ENCODE measurements around the gene FNTB.

Gene FNTB

DNA sequence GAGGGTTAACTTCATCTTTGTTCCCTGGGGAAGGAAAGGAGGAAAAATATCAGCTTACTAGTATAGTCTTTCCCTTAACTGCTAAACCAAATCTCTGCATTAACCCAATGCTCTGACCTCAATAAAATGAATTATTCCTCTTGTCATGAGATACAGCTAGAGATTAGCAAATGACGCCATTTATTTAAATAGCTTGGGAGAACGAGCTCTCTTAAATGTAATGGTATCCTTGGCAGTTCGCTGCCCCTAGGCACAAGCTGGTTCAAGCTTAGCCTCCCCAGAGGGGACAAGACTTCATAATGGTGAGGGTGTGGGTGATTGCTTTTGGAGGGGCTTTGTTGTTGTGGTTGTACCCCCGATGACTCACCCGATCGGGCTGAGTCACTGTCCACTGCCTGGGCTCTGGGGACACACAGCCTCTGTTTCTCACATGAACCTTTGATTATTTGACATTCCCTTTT is 19.6 kb downstream of the FNTB start:
- H3K4me2 ChIP-seq (ENCODE audit: insufficient read depth, low read length), result no peak overlapping the region
- H3K4me1 ChIP-seq (ENCODE audit: insufficient read depth, low read length), result no peaks in the 10 kb centered on the region
- no peaks in the 10 kb centered on the region for H3K79me2 ChIP-seq (ENCODE audit: insufficient read depth, low read length)
- H3K9ac ChIP-seq (ENCODE audit: low read depth, low read length), result no peak overlapping the region
- H3K4me3 ChIP-seq (ENCODE audit: low read depth in 1 of 2, low read length in 2 of 2), result no peak overlapping the region
- TF ChIP-seq CTCF (IDR thresholded peaks at IDR 0.05; ENCODE audit: borderline replicate concordance, extremely low read depth, low read length, poor library complexity, severe bottlenecking), result no peak
- TF ChIP-seq EZH2 (IDR thresholded peaks at IDR 0.05; ENCODE audit: borderline replicate concordance, low read depth, low read length, severe bottlenecking), result no peak
- ATAC-seq (ENCODE audit: insufficient read depth, low read depth), result no peak
- no peaks in the 10 kb centered on the region for H4K20me1 ChIP-seq (ENCODE audit: insufficient read depth, low read length)
- H3K36me3 ChIP-seq (ENCODE audit: insufficient read depth, low read length), result peaks cover 10% of the 10 kb centered on the region; the same call in 1 of the 2 replicates
- no peaks in the 10 kb centered on the region for H3K27me3 ChIP-seq (ENCODE audit: insufficient read depth, low read length, poor library complexity)
- H2AFZ ChIP-seq (ENCODE audit: low read depth, low read length), result no peak overlapping the region
- H3K27ac ChIP-seq (ENCODE audit: low read length), result no peak overlapping the region
- no peaks in the 10 kb centered on the region for H3K9me3 ChIP-seq (ENCODE audit: insufficient read depth, low read length, severe bottlenecking)
- DNase-seq, result no peak

- no peak overlapping the region for H3K4me2 ChIP-seq (ENCODE audit: insufficient read depth, low read length)
- TF ChIP-seq EZH2 (IDR thresholded peaks at IDR 0.05; ENCODE audit: borderline replicate concordance, low read depth, low read length, severe bottlenecking) (no peak), CTCF (IDR thresholded peaks at IDR 0.05; ENCODE audit: borderline replicate concordance, extremely low read depth, low read length, poor library complexity, severe bottlenecking) (no peak)
- no peaks in the 10 kb centered on the region for H4K20me1 ChIP-seq (ENCODE audit: insufficient read depth, low read length)
- H3K79me2 ChIP-seq (ENCODE audit: insufficient read depth, low read length), result no peaks in the 10 kb centered on the region
- H3K9me3 ChIP-seq (ENCODE audit: insufficient read depth, low read length, severe bottlenecking), result no peaks in the 10 kb centered on the region
- no peak for DNase-seq
- no peak overlapping the region for H3K27ac ChIP-seq (ENCODE audit: low read length)
- no peak overlapping the region for H2AFZ ChIP-seq (ENCODE audit: low read depth, low read length)
- peaks cover 17% of the 10 kb centered on the region; the same call in 1 of the 2 replicates for H3K36me3 ChIP-seq (ENCODE audit: insufficient read depth, low read length)
- H3K9ac ChIP-seq (ENCODE audit: low read depth, low read length), result no peak overlapping the region
- no peaks in the 10 kb centered on the region for H3K27me3 ChIP-seq (ENCODE audit: insufficient read depth, low read length, poor library complexity)
- no peaks in the 10 kb centered on the region for H3K4me1 ChIP-seq (ENCODE audit: insufficient read depth, low read length)
- ATAC-seq (ENCODE audit: insufficient read depth, low read depth), result no peak
- H3K4me3 ChIP-seq (ENCODE audit: low read depth in 1 of 2, low read length in 2 of 2), result no peak overlapping the region
These were observed 20.5 kb downstream of the FNTB start for GRCh38 chr14:65007202-65007601.

GRCh38 chr14:65010211-65010931 is 23.7 kb downstream of the FNTB start:
- no peak for TF ChIP-seq EZH2 (IDR thresholded peaks at IDR 0.05; ENCODE audit: borderline replicate concordance, low read depth, low read length, severe bottlenecking)
- no peak for TF ChIP-seq CTCF (IDR thresholded peaks at IDR 0.05; ENCODE audit: borderline replicate concordance, extremely low read depth, low read length, poor library complexity, severe bottlenecking)

More at GRCh38 chr14:65010211-65010931, 23.7 kb downstream of the FNTB start:
- Histone ChIP-seq H3K9me3 (ENCODE audit: insufficient read depth, low read length, severe bottlenecking) (no peaks in the 10 kb centered on the region), H3K4me3 (ENCODE audit: low read depth in 1 of 2, low read length in 2 of 2) (no peak overlapping the region), H3K4me1 (ENCODE audit: insufficient read depth, low read length) (no peaks in the 10 kb centered on the region), H3K27ac (ENCODE audit: low read length) (no peak overlapping the region), H4K20me1 (ENCODE audit: insufficient read depth, low read length) (no peaks in the 10 kb centered on the region), H2AFZ (ENCODE audit: low read depth, low read length) (no peak overlapping the region), H3K36me3 (ENCODE audit: insufficient read depth, low read length) (peaks cover 34% of the 10 kb centered on the region; the same call in 1 of the 2 replicates), H3K9ac (ENCODE audit: low read depth, low read length) (no peak overlapping the region), H3K4me2 (ENCODE audit: insufficient read depth, low read length) (no peak overlapping the region), H3K27me3 (ENCODE audit: insufficient read depth, low read length, poor library complexity) (no peaks in the 10 kb centered on the region), H3K79me2 (ENCODE audit: insufficient read depth, low read length) (no peaks in the 10 kb centered on the region)
- no peak for DNase-seq
- ATAC-seq (ENCODE audit: insufficient read depth, low read depth), result no peak

Data from DND-41 (cell line).